Endodermal cell (in vitro differentiated cells): ENCODE results near the gene LMCD1. TPM values are rescaled to one million over a fixed set of nuclear protein-coding genes. Genes with fewer than 3 reads are reported as not detected.
A peak's percentile ranks its signal among the peaks of the same experiment; 100 is the strongest.

ENCODE experiments used
- DNase-seq: peaks from one replicate; pipeline ENCODE4 v3.0.0-alpha.2; 2017
- H3K27ac ChIP-seq: 2 replicates; pipeline ENCODE4 v1.5.1; 2013; ENCODE audit warnings: mild to moderate bottlenecking, low read depth, low read length, moderate library complexity
- H3K27me3 ChIP-seq: 2 replicates; pipeline ENCODE4 v1.6.1; 2013; ENCODE audit warnings: mild to moderate bottlenecking, low read length, moderate library complexity; ENCODE audit not compliant: insufficient read depth, control insufficient read depth, poor library complexity, severe bottlenecking
- H3K36me3 ChIP-seq: 2 replicates; pipeline ENCODE4 v1.7.0; 2013; ENCODE audit warnings: mild to moderate bottlenecking, low read length, moderate library complexity; ENCODE audit not compliant: control insufficient read depth, insufficient read depth
- H3K4me1 ChIP-seq: one replicate; pipeline ENCODE4 v1.7.0; 2013; ENCODE audit warnings: low read length; ENCODE audit not compliant: control insufficient read depth, insufficient read depth
- H3K4me3 ChIP-seq: 2 replicates; pipeline ENCODE4 v1.5.1; 2013; ENCODE audit warnings: mild to moderate bottlenecking, low read length, moderate library complexity
- H3K9ac ChIP-seq: 2 replicates; pipeline ENCODE4 v1.6.1; 2013; ENCODE audit warnings: mild to moderate bottlenecking, low read length, moderate library complexity; ENCODE audit not compliant: poor library complexity, severe bottlenecking; ENCODE audit errors: extremely low read depth
- H3K9me3 ChIP-seq: 2 replicates; pipeline ENCODE4 v1.6.1; 2013; ENCODE audit warnings: mild to moderate bottlenecking, low read length, moderate library complexity; ENCODE audit not compliant: control insufficient read depth
- H3K27ac Mint-ChIP-seq: 2 replicates; pipeline ENCODE4 v1.8.0; 2020; ENCODE audit warnings: mixed read lengths
- H3K27me3 Mint-ChIP-seq: 2 replicates; pipeline ENCODE4 v1.8.0; 2021; ENCODE audit warnings: mild to moderate bottlenecking, mixed read lengths; ENCODE audit not compliant: insufficient read depth
- H3K36me3 Mint-ChIP-seq: 2 replicates; pipeline ENCODE4 v1.8.0; 2020; ENCODE audit warnings: low read depth, mixed read lengths
- H3K4me1 Mint-ChIP-seq: 2 replicates; pipeline ENCODE4 v1.8.0; 2020; ENCODE audit warnings: mixed read lengths
- H3K4me3 Mint-ChIP-seq: 2 replicates; pipeline ENCODE4 v1.8.0; 2020; ENCODE audit warnings: mild to moderate bottlenecking, moderate library complexity, mixed read lengths
- H3K9me3 Mint-ChIP-seq: 2 replicates; pipeline ENCODE4 v1.8.0; 2020; ENCODE audit warnings: mild to moderate bottlenecking, mixed read lengths
- CTCF ChIP-seq: fragments of 200-600 bp; sonication (generic); conservative IDR thresholded peaks from 2 replicates; pipeline ENCODE4 v1.5.0; 2021; ENCODE audit warnings: antibody characterized with exemption, mild to moderate bottlenecking
- WGBS, 2 experiments: methylation state at CpG; one replicate each; pipeline versions ENCODE4 v1.1.5 to v1.1.7; 2013; ENCODE audit warnings: missing lambda C conversion rate in 2 of 2, mixed read lengths in 1 of 2; ENCODE audit not compliant: insufficient coverage in 1 of 2, insufficient read length in 1 of 2; 5-methylcytosine and 5-hydroxymethylcytosine counted together
- total RNA-seq, 2 donors: library from RNA; stranded (reverse); fragmentation: NEBNext Ultra II Directional in 1 of 2; extraction: Animal tissue kit (Norgen Biotek cat#: 25700) in 1 of 2; gene quantifications; 2 replicates in 1 of 2; 3 replicates in 1 of 2; pipeline ENCODE4 v1.2.1, GENCODE V29; 2021

LMCD1 gene
- total RNA-seq, 2 donors from 2014 or later, result 20.7 to 35.7 TPM

- no peak for DNase-seq
- 84 to 86% methylated on average over 5 of the region's 5 CpGs for WGBS, 2 experiments
- peaks cover 17% of the 10 kb centered on the region for H3K36me3 Mint-ChIP-seq
- Histone ChIP-seq H3K36me3 (peaks cover 10% of the 10 kb centered on the region), H3K9ac (peak overlapping the region; percentile 38), H3K27me3 (no peaks in the 10 kb centered on the region), H3K4me1 (peaks cover 9% of the 10 kb centered on the region), H3K27ac (no peak overlapping the region), H3K4me3 (peak overlapping the region; percentile 77), H3K9me3 (peaks cover 82% of the 10 kb centered on the region)
- peaks cover 32% of the 10 kb centered on the region for H3K9me3 Mint-ChIP-seq
- no peak overlapping the region for H3K27ac Mint-ChIP-seq
- TF ChIP-seq CTCF, result no peak
- peaks cover 5% of the 10 kb centered on the region for H3K27me3 Mint-ChIP-seq
- peaks cover 27% of the 10 kb centered on the region for H3K4me1 Mint-ChIP-seq
- H3K4me3 Mint-ChIP-seq, result no peak overlapping the region
Measured at GRCh38 chr3:8484409-8485140, 17.0 kb upstream of the LMCD1 start.

GRCh38 chr3:8485141-8485870, 16.3 kb upstream of the LMCD1 start:
- Mint-ChIP-seq H3K4me3 (no peak overlapping the region), H3K36me3 (peaks cover 17% of the 10 kb centered on the region), H3K4me1 (peaks cover 26% of the 10 kb centered on the region), H3K27ac (no peak overlapping the region), H3K27me3 (peaks cover 5% of the 10 kb centered on the region), H3K9me3 (peaks cover 32% of the 10 kb centered on the region)
- Histone ChIP-seq H3K9ac (no peak overlapping the region), H3K9me3 (peaks cover 74% of the 10 kb centered on the region), H3K27me3 (no peaks in the 10 kb centered on the region), H3K4me3 (peak overlapping the region; percentile 65), H3K4me1 (peaks cover 9% of the 10 kb centered on the region), H3K36me3 (peaks cover 10% of the 10 kb centered on the region), H3K27ac (no peak overlapping the region)
- no peak for DNase-seq
- 89 to 100% methylated on average over 1 to 3 of the region's 3 CpGs for WGBS, 2 experiments
- no peak for TF ChIP-seq CTCF

GRCh38 chr3:8485943-8486342, 15.7 kb upstream of the LMCD1 start:
- Histone ChIP-seq H3K27me3 (no peaks in the 10 kb centered on the region), H3K27ac (no peak overlapping the region), H3K9ac (no peak overlapping the region), H3K9me3 (peaks cover 73% of the 10 kb centered on the region), H3K36me3 (peaks cover 10% of the 10 kb centered on the region), H3K4me1 (peaks cover 9% of the 10 kb centered on the region), H3K4me3 (peak overlapping the region; percentile 65)
- H3K27me3 Mint-ChIP-seq, result peaks cover 5% of the 10 kb centered on the region
- peaks cover 32% of the 10 kb centered on the region for H3K9me3 Mint-ChIP-seq
- 57 to 100% methylated on average over 1 to 3 of the region's 3 CpGs for WGBS, 2 experiments
- H3K4me3 Mint-ChIP-seq, result no peak overlapping the region
- peaks cover 20% of the 10 kb centered on the region for H3K4me1 Mint-ChIP-seq
- DNase-seq, result no peak
- H3K27ac Mint-ChIP-seq, result no peak overlapping the region
- peaks cover 17% of the 10 kb centered on the region for H3K36me3 Mint-ChIP-seq
- TF ChIP-seq CTCF, result no peak
